HL-60 (cell line): ENCODE measurements around the gene KCNJ1.

Experiments used
- CTCF ChIP-seq: IDR thresholded peaks from one replicate; pipeline ENCODE4 v1.5.1; 2011; ENCODE audit warnings: low read length, control low read depth, inconsistent platforms; ENCODE audit not compliant: insufficient read depth
- POLR2AphosphoS5 ChIP-seq: IDR thresholded peaks from 2 replicates; pipeline ENCODE4 v1.6.1; 2012; ENCODE audit warnings: low read depth
- REST ChIP-seq: IDR thresholded peaks from 2 replicates; pipeline ENCODE4 v1.6.1; 2012; ENCODE audit warnings: low read depth; ENCODE audit not compliant: insufficient replicate concordance
- SPI1 ChIP-seq: IDR thresholded peaks from 2 replicates; pipeline ENCODE4 v1.6.1; 2012; ENCODE audit warnings: low read depth, mild to moderate bottlenecking, borderline replicate concordance

GRCh38 chr11:128874427-128874826, 7.3 kb upstream of the KCNJ1 start:
- no peak for TF ChIP-seq REST
- no peak for TF ChIP-seq CTCF
- TF ChIP-seq SPI1, result no peak
- no peak for TF ChIP-seq POLR2AphosphoS5
